ENCODE measurements around the gene ODC1. TPM values are rescaled to one million over a fixed set of nuclear protein-coding genes. Genes with fewer than 3 reads are reported as not detected.
A peak's percentile ranks its signal among the peaks of the same experiment; 100 is the strongest.

ODC1 gene
- total RNA-seq, 1 donor from 2014 or later: 119 TPM

DNA sequence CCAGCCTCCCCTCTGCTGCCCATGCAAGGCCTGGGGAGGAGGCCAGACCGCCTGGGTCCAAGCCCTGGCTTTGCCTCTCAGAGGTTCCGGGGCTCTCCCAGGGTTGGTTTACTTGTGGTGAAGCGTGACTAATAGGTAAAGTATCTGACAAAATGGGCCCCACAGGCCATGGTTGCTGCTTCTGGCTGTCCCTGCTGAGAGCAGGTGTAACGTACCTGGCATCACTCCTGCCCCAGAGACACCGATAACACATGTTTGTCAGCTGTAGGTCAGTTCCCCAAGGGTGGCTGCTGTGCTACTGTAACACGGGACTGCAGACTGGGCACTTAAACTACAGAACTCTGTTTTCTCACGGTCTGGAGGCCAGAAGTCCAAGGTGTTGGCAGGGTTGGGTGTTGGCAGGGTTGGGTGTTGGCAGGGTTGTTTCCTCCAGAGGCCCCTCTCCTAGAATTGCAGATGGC, 34.1 kb downstream of the ODC1 start:
- no peak overlapping the region for H3K27ac Mint-ChIP-seq (ENCODE audit: unreplicated experiment)
- H3K4me1 Mint-ChIP-seq (ENCODE audit: low read depth, unreplicated experiment): peaks cover 5% of the 10 kb centered on the region
- Histone ChIP-seq H3K27me3 (ENCODE audit: insufficient read depth, low read length) (no peaks in the 10 kb centered on the region), H3K79me2 (ENCODE audit: insufficient read depth, low read length) (no peaks in the 10 kb centered on the region), H2AFZ (ENCODE audit: low read depth, low read length) (no peak overlapping the region), H3K4me1 (ENCODE audit: insufficient read depth, low read length) (peaks cover 20% of the 10 kb centered on the region), H3K9me3 (ENCODE audit: insufficient read depth, low read depth, low read length) (no peaks in the 10 kb centered on the region), H3K4me2 (ENCODE audit: low read length) (peak overlapping the region; percentile 19), H3K4me3 (ENCODE audit: insufficient read depth, low read depth, low read length) (no peak overlapping the region), H4K20me1 (ENCODE audit: insufficient read depth, low read length) (peaks cover 10% of the 10 kb centered on the region), H3K9ac (ENCODE audit: low read length) (no peak overlapping the region), H3K36me3 (ENCODE audit: insufficient read depth, low read length) (no peaks in the 10 kb centered on the region), H3K27ac (ENCODE audit: low read depth, low read length) (no peak overlapping the region)
- no peak for FAIRE-seq
- peaks cover 3% of the 10 kb centered on the region for H3K36me3 Mint-ChIP-seq (ENCODE audit: low read depth, unreplicated experiment)
- DNase-seq (ENCODE audit: low read depth): peak; percentile 54
- TF ChIP-seq, protein P1, sequence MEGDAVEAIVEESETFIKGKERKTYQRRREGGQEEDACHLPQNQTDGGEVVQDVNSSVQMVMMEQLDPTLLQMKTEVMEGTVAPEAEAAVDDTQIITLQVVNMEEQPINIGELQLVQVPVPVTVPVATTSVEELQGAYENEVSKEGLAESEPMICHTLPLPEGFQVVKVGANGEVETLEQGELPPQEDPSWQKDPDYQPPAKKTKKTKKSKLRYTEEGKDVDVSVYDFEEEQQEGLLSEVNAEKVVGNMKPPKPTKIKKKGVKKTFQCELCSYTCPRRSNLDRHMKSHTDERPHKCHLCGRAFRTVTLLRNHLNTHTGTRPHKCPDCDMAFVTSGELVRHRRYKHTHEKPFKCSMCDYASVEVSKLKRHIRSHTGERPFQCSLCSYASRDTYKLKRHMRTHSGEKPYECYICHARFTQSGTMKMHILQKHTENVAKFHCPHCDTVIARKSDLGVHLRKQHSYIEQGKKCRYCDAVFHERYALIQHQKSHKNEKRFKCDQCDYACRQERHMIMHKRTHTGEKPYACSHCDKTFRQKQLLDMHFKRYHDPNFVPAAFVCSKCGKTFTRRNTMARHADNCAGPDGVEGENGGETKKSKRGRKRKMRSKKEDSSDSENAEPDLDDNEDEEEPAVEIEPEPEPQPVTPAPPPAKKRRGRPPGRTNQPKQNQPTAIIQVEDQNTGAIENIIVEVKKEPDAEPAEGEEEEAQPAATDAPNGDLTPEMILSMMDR (IDR thresholded peaks at IDR 0.05; ENCODE audit: insufficient read depth, low read depth, low read length): no peak
- TF ChIP-seq EZH2 (IDR thresholded peaks at IDR 0.05; ENCODE audit: insufficient read depth, low read length): no peak
- peaks cover 2% of the 10 kb centered on the region for H3K27me3 Mint-ChIP-seq (ENCODE audit: low read depth, unreplicated experiment)
- peaks cover 2% of the 10 kb centered on the region for H3K9me3 Mint-ChIP-seq (ENCODE audit: unreplicated experiment)
- no peak overlapping the region for H3K4me3 Mint-ChIP-seq (ENCODE audit: unreplicated experiment)

DNA sequence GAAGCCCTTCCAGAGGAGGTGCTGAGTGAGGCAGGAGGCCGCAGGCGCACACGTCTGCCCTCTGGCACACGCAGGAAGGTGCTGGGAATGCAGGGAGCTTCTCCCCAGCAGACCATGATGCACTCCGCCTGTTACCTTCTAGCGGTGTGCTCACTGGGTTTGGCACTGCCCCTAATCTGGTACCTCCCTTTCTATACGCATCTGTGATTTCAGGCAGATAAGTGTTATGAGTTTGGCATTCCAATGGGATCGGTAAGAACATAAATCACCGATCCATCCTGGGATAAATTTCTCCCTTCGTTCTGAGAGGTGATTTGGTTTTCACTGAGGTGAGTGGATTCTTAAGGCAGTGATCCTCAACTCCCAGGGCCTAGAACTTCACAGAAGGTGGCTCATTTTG, 34.6 kb downstream of the ODC1 start:
- H3K27ac ChIP-seq (ENCODE audit: low read depth, low read length): no peak overlapping the region
- H3K27me3 ChIP-seq (ENCODE audit: insufficient read depth, low read length): no peaks in the 10 kb centered on the region
- Mint-ChIP-seq H3K4me3 (ENCODE audit: unreplicated experiment) (no peak overlapping the region), H3K9me3 (ENCODE audit: unreplicated experiment) (peaks cover 2% of the 10 kb centered on the region), H3K27ac (ENCODE audit: unreplicated experiment) (no peak overlapping the region), H3K36me3 (ENCODE audit: low read depth, unreplicated experiment) (peaks cover 3% of the 10 kb centered on the region), H3K27me3 (ENCODE audit: low read depth, unreplicated experiment) (peaks cover 2% of the 10 kb centered on the region), H3K4me1 (ENCODE audit: low read depth, unreplicated experiment) (peaks cover 10% of the 10 kb centered on the region)
- H3K9me3 ChIP-seq (ENCODE audit: insufficient read depth, low read depth, low read length): no peaks in the 10 kb centered on the region
- H3K9ac ChIP-seq (ENCODE audit: low read length): no peak overlapping the region
- no peak overlapping the region for H3K4me3 ChIP-seq (ENCODE audit: insufficient read depth, low read depth, low read length)
- H3K36me3 ChIP-seq (ENCODE audit: insufficient read depth, low read length): no peaks in the 10 kb centered on the region
- no peaks in the 10 kb centered on the region for H3K79me2 ChIP-seq (ENCODE audit: insufficient read depth, low read length)
- TF ChIP-seq EZH2 (IDR thresholded peaks at IDR 0.05; ENCODE audit: insufficient read depth, low read length): no peak
- TF ChIP-seq, protein P1 (IDR thresholded peaks at IDR 0.05; ENCODE audit: insufficient read depth, low read depth, low read length): no peak
- H4K20me1 ChIP-seq (ENCODE audit: insufficient read depth, low read length): peaks cover 10% of the 10 kb centered on the region
- peaks cover 25% of the 10 kb centered on the region for H3K4me1 ChIP-seq (ENCODE audit: insufficient read depth, low read length)
- H3K4me2 ChIP-seq (ENCODE audit: low read length): peak overlapping the region; percentile 19
- DNase-seq (ENCODE audit: low read depth) (no peak), FAIRE-seq (no peak)
- H2AFZ ChIP-seq (ENCODE audit: low read depth, low read length): no peak overlapping the region

DNA sequence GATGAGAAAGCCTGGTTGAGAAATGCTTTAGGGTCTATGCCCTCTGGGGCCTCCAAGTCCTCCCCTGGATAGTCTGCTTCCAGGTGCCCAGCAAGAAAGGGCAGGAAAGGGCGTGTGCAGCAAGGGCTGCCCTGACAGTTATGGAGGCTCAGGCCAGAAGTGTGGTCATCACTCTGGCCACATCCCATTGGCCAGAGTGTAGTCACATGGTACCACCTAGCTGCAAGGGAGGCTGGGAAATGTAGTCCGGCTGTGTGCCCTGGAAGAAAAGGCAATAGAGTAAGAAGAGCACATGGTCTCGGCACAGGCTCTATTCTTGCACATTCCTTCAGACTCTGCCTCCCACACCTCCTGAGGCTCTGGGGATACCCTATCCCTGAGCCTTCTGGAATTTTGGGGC, 35.7 kb downstream of the ODC1 start:
- no peaks in the 10 kb centered on the region for H3K36me3 ChIP-seq (ENCODE audit: insufficient read depth, low read length)
- H3K27ac Mint-ChIP-seq (ENCODE audit: unreplicated experiment): no peak overlapping the region
- peaks cover 36% of the 10 kb centered on the region for H3K4me1 ChIP-seq (ENCODE audit: insufficient read depth, low read length)
- FAIRE-seq (no peak), DNase-seq (ENCODE audit: low read depth) (no peak)
- H3K4me1 Mint-ChIP-seq (ENCODE audit: low read depth, unreplicated experiment): peaks cover 16% of the 10 kb centered on the region
- peaks cover 10% of the 10 kb centered on the region for H4K20me1 ChIP-seq (ENCODE audit: insufficient read depth, low read length)
- H3K9ac ChIP-seq (ENCODE audit: low read length): no peak overlapping the region
- H3K9me3 ChIP-seq (ENCODE audit: insufficient read depth, low read depth, low read length): no peaks in the 10 kb centered on the region
- peaks cover 2% of the 10 kb centered on the region for H3K9me3 Mint-ChIP-seq (ENCODE audit: unreplicated experiment)
- H3K27ac ChIP-seq (ENCODE audit: low read depth, low read length): no peak overlapping the region
- peaks cover 2% of the 10 kb centered on the region for H3K27me3 Mint-ChIP-seq (ENCODE audit: low read depth, unreplicated experiment)
- no peak overlapping the region for H3K4me2 ChIP-seq (ENCODE audit: low read length)
- H3K4me3 ChIP-seq (ENCODE audit: insufficient read depth, low read depth, low read length): no peak overlapping the region
- H3K36me3 Mint-ChIP-seq (ENCODE audit: low read depth, unreplicated experiment): peaks cover 5% of the 10 kb centered on the region
- H3K4me3 Mint-ChIP-seq (ENCODE audit: unreplicated experiment): no peak overlapping the region
- H2AFZ ChIP-seq (ENCODE audit: low read depth, low read length): no peak overlapping the region
- no peak for TF ChIP-seq EZH2 (IDR thresholded peaks at IDR 0.05; ENCODE audit: insufficient read depth, low read length)
- TF ChIP-seq, protein P1 (IDR thresholded peaks at IDR 0.05; ENCODE audit: insufficient read depth, low read depth, low read length): no peak
- H3K27me3 ChIP-seq (ENCODE audit: insufficient read depth, low read length): no peaks in the 10 kb centered on the region
- H3K79me2 ChIP-seq (ENCODE audit: insufficient read depth, low read length): no peaks in the 10 kb centered on the region

Measured in astrocyte (in vitro differentiated cells and primary cell).